ENCODE measurements around the gene PPP2R5A. TPM values are rescaled to one million over a fixed set of nuclear protein-coding genes. Genes with fewer than 3 reads are reported as not detected.

The PPP2R5A gene
- total RNA-seq, 4 donors from 2014 or later = 38.5 to 48.0 (median 41.7) TPM

- Histone ChIP-seq H3K36me3 (no peaks in the 10 kb centered on the region), H3K4me1 (no peaks in the 10 kb centered on the region), H3K27ac (no peak overlapping the region), H3K4me3 (no peak overlapping the region), H3K27me3 (no peaks in the 10 kb centered on the region), H3K9me3 (no peaks in the 10 kb centered on the region)
- no peak for TF ChIP-seq POLR2A (IDR thresholded peaks at IDR 0.05)
- no peak for TF ChIP-seq EP300 (IDR thresholded peaks at IDR 0.05)
- TF ChIP-seq CTCF (IDR thresholded peaks at IDR 0.05) = no peak
- 80 to 85% methylated on average over 2 of the region's 2 CpGs for WGBS, 2 donors
- no peak for DNase-seq (ENCODE audit: low spot score in 2 of 2)
Observed at GRCh38 chr1:212267460-212267859, 17.8 kb upstream of the PPP2R5A start.

GRCh38 chr1:212269306-212269705, 15.9 kb upstream of the PPP2R5A start:
- TF ChIP-seq POLR2A (IDR thresholded peaks at IDR 0.05) = no peak
- TF ChIP-seq CTCF (IDR thresholded peaks at IDR 0.05) = no peak
- no peak for TF ChIP-seq EP300 (IDR thresholded peaks at IDR 0.05)
- no peak for DNase-seq (ENCODE audit: low spot score in 2 of 2)

GRCh38 chr1:212270564-212270963, 14.6 kb upstream of the PPP2R5A start:
- no peaks in the 10 kb centered on the region for H3K36me3 ChIP-seq
- DNase-seq (ENCODE audit: low spot score in 2 of 2) = no peak
- 51 to 61% methylated on average over 2 of the region's 2 CpGs for WGBS, 2 donors
- no peaks in the 10 kb centered on the region for H3K27me3 ChIP-seq
- no peak for TF ChIP-seq CTCF (IDR thresholded peaks at IDR 0.05)
- no peak overlapping the region for H3K4me3 ChIP-seq
- H3K4me1 ChIP-seq = no peaks in the 10 kb centered on the region
- H3K9me3 ChIP-seq = no peaks in the 10 kb centered on the region
- H3K27ac ChIP-seq = no peak overlapping the region

More at GRCh38 chr1:212269306-212269705, 15.9 kb upstream of the PPP2R5A start:
- no peaks in the 10 kb centered on the region for H3K9me3 ChIP-seq
- H3K4me3 ChIP-seq = no peak overlapping the region
- H3K27ac ChIP-seq = no peak overlapping the region
- no peaks in the 10 kb centered on the region for H3K4me1 ChIP-seq
- no peaks in the 10 kb centered on the region for H3K27me3 ChIP-seq
- H3K36me3 ChIP-seq = no peaks in the 10 kb centered on the region

- Histone ChIP-seq H3K27me3 (no peaks in the 10 kb centered on the region), H3K36me3 (no peaks in the 10 kb centered on the region), H3K4me3 (no peak overlapping the region), H3K9me3 (no peaks in the 10 kb centered on the region), H3K27ac (no peak overlapping the region), H3K4me1 (no peaks in the 10 kb centered on the region)
- TF ChIP-seq EP300 (IDR thresholded peaks at IDR 0.05) = no peak
- TF ChIP-seq POLR2A (IDR thresholded peaks at IDR 0.05) = no peak
- no peak for TF ChIP-seq CTCF (IDR thresholded peaks at IDR 0.05)
- DNase-seq (ENCODE audit: low spot score in 2 of 2) = no peak
- WGBS, 2 donors = 83 to 90% methylated on average over 2 of the region's 2 CpGs
Observed at GRCh38 chr1:212271234-212271633, 14.0 kb upstream of the PPP2R5A start.

- H3K9me3 ChIP-seq = no peaks in the 10 kb centered on the region
- TF ChIP-seq CTCF (IDR thresholded peaks at IDR 0.05) (no peak), POLR2A (IDR thresholded peaks at IDR 0.05) (no peak), EP300 (IDR thresholded peaks at IDR 0.05) (no peak)
- H3K27me3 ChIP-seq = no peaks in the 10 kb centered on the region
- no peaks in the 10 kb centered on the region for H3K4me1 ChIP-seq
- H3K27ac ChIP-seq = no peak overlapping the region
- no peak for DNase-seq (ENCODE audit: low spot score in 2 of 2)
- WGBS, 2 donors = 71 to 73% methylated on average over 3 of the region's 3 CpGs
- no peak overlapping the region for H3K4me3 ChIP-seq
- H3K36me3 ChIP-seq = no peaks in the 10 kb centered on the region
Observed at GRCh38 chr1:212271823-212272485, 13.3 kb upstream of the PPP2R5A start.

Data from tibial nerve (tissue), 4 donors.